Astrocyte (in vitro differentiated cells and primary cell): Measurements from ENCODE around the gene CHD9NB. TPM values are rescaled to one million over a fixed set of nuclear protein-coding genes. Genes with fewer than 3 reads are reported as not detected.

Experiments
- DNase-seq: peaks from one replicate; pipeline ENCODE4 v3.0.0-alpha.2; 2010; ENCODE audit warnings: low read depth
- FAIRE-seq: peaks from 2 replicates; lab custom pipeline; 2011; peaks lifted over from hg19 to GRCh38; lab: Jason Lieb, UNC
- H2AFZ ChIP-seq: 2 replicates; pipeline ENCODE4 v1.6.0; 2012; ENCODE audit warnings: low read depth, low read length, inconsistent platforms
- H3K27ac ChIP-seq: 2 replicates; pipeline ENCODE4 v1.5.1; 2011; ENCODE audit warnings: low read depth, low read length, inconsistent platforms
- H3K27me3 ChIP-seq: 2 replicates; pipeline ENCODE4 v1.6.0; 2011; ENCODE audit warnings: low read length, inconsistent platforms; ENCODE audit not compliant: insufficient read depth
- H3K36me3 ChIP-seq: 2 replicates; pipeline ENCODE4 v1.5.1; 2011; ENCODE audit warnings: low read length, inconsistent platforms; ENCODE audit not compliant: insufficient read depth
- H3K4me1 ChIP-seq: 2 replicates; pipeline ENCODE4 v1.5.1; 2011; ENCODE audit warnings: low read length, inconsistent platforms; ENCODE audit not compliant: insufficient read depth
- H3K4me2 ChIP-seq: 2 replicates; pipeline ENCODE4 v1.6.0; 2012; ENCODE audit warnings: low read length, inconsistent platforms
- H3K4me3 ChIP-seq: 2 replicates; pipeline ENCODE4 v1.5.1; 2011; ENCODE audit warnings: low read depth, mild to moderate bottlenecking, low read length, inconsistent platforms; ENCODE audit not compliant: insufficient read depth
- H3K79me2 ChIP-seq: 2 replicates; pipeline ENCODE4 v1.6.0; 2012; ENCODE audit warnings: mild to moderate bottlenecking, low read length, inconsistent platforms; ENCODE audit not compliant: insufficient read depth
- H3K9ac ChIP-seq: 2 replicates; pipeline ENCODE4 v1.6.0; 2012; ENCODE audit warnings: mild to moderate bottlenecking, low read length, inconsistent platforms
- H3K9me3 ChIP-seq: 2 replicates; pipeline ENCODE4 v1.5.1; 2012; ENCODE audit warnings: low read depth, mild to moderate bottlenecking, low read length, inconsistent platforms; ENCODE audit not compliant: insufficient read depth
- H4K20me1 ChIP-seq: 2 replicates; pipeline ENCODE4 v1.6.0; 2012; ENCODE audit warnings: low read length, inconsistent platforms; ENCODE audit not compliant: insufficient read depth
- H3K27ac Mint-ChIP-seq: one replicate; pipeline ENCODE4 v1.8.0; 2021; ENCODE audit warnings: mild to moderate bottlenecking, mixed read lengths; ENCODE audit not compliant: unreplicated experiment
- H3K27me3 Mint-ChIP-seq: one replicate; pipeline ENCODE4 v1.8.0; 2021; ENCODE audit warnings: low read depth, mixed read lengths; ENCODE audit not compliant: unreplicated experiment
- H3K36me3 Mint-ChIP-seq: one replicate; pipeline ENCODE4 v1.8.0; 2021; ENCODE audit warnings: low read depth, mixed read lengths; ENCODE audit not compliant: unreplicated experiment
- H3K4me1 Mint-ChIP-seq: one replicate; pipeline ENCODE4 v1.8.0; 2021; ENCODE audit warnings: low read depth, mixed read lengths; ENCODE audit not compliant: unreplicated experiment
- H3K4me3 Mint-ChIP-seq: one replicate; pipeline ENCODE4 v1.8.0; 2021; ENCODE audit warnings: mild to moderate bottlenecking, moderate library complexity, mixed read lengths; ENCODE audit not compliant: unreplicated experiment
- H3K9me3 Mint-ChIP-seq: one replicate; pipeline ENCODE4 v1.8.0; 2021; ENCODE audit warnings: mild to moderate bottlenecking, mixed read lengths; ENCODE audit not compliant: unreplicated experiment
- EZH2 ChIP-seq: IDR thresholded peaks from 2 replicates; pipeline ENCODE4 v1.6.1; 2012; ENCODE audit warnings: mild to moderate bottlenecking, low read length, inconsistent platforms; ENCODE audit not compliant: insufficient read depth
- total RNA-seq: library from RNA; stranded (reverse); gene quantifications from 2 replicates; pipeline ENCODE4 v1.2.1, GENCODE V29; 2021
- TF ChIP-seq, protein P1 (sequence below): IDR thresholded peaks from 2 replicates; pipeline ENCODE4 v1.5.1; 2011; ENCODE audit warnings: low read depth, mild to moderate bottlenecking, inconsistent platforms, low read length, moderate library complexity; ENCODE audit not compliant: insufficient read depth

Gene CHD9NB
- total RNA-seq, 1 donor from 2014 or later = 3.3 TPM

- Histone ChIP-seq H2AFZ (no peak overlapping the region), H3K36me3 (no peaks in the 10 kb centered on the region), H3K27me3 (no peaks in the 10 kb centered on the region), H3K27ac (no peak overlapping the region), H3K79me2 (peaks cover 27% of the 10 kb centered on the region), H3K4me1 (peaks cover 38% of the 10 kb centered on the region), H3K4me2 (no peak overlapping the region), H3K9ac (no peak overlapping the region), H3K9me3 (no peaks in the 10 kb centered on the region), H4K20me1 (no peaks in the 10 kb centered on the region), H3K4me3 (no peak overlapping the region)
- Mint-ChIP-seq H3K4me1 (peaks cover 54% of the 10 kb centered on the region), H3K36me3 (peaks cover 11% of the 10 kb centered on the region), H3K4me3 (no peak overlapping the region), H3K9me3 (no peaks in the 10 kb centered on the region), H3K27me3 (no peaks in the 10 kb centered on the region), H3K27ac (peak overlapping the region; percentile 21)
- no peak for FAIRE-seq
- no peak for DNase-seq
- no peak for TF ChIP-seq EZH2
- TF ChIP-seq, protein P1, sequence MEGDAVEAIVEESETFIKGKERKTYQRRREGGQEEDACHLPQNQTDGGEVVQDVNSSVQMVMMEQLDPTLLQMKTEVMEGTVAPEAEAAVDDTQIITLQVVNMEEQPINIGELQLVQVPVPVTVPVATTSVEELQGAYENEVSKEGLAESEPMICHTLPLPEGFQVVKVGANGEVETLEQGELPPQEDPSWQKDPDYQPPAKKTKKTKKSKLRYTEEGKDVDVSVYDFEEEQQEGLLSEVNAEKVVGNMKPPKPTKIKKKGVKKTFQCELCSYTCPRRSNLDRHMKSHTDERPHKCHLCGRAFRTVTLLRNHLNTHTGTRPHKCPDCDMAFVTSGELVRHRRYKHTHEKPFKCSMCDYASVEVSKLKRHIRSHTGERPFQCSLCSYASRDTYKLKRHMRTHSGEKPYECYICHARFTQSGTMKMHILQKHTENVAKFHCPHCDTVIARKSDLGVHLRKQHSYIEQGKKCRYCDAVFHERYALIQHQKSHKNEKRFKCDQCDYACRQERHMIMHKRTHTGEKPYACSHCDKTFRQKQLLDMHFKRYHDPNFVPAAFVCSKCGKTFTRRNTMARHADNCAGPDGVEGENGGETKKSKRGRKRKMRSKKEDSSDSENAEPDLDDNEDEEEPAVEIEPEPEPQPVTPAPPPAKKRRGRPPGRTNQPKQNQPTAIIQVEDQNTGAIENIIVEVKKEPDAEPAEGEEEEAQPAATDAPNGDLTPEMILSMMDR = no peak
These were observed 29.8 kb upstream of the CHD9NB start for GRCh38 chr16:53082509-53082908.

DNA sequence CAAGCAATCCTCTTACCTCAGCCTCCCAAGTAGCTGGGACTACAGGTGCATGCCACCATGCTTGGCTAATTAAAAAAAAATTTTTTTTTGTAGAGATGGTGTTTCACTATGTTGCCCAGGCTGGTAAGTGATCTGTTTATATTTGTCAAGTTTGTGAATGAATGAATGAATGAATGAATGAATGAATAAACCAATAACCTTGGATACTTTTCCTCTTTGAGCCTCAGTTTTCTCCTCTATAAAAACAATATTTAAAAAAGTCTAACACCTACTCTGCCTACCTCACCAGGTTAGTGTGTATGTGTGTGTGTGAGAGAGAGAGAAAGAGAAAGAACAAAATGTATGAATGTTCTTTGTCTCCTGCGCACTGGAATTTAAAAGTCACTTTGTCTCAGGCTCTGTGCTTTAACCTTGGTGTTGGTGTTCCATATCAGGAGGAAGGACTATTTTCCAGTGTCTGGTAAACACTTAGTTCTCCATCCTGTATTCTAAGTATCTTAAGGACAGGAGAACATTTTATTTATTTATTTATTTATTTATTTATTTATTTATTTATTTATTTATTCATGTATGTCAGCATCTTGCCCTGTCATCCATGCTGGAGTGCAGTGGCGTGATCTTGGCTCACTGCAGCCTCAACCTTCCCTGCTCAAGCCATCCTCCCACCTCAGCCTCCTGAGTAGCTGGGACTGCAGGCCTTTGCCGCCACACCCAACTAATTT lies 29.1 kb upstream of the CHD9NB start:
- no peak overlapping the region for H3K9ac ChIP-seq

More for the DNA sequence above, 29.1 kb upstream of the CHD9NB start:
- Histone ChIP-seq H3K79me2 (peaks cover 28% of the 10 kb centered on the region), H3K36me3 (no peaks in the 10 kb centered on the region), H2AFZ (no peak overlapping the region), H3K4me2 (no peak overlapping the region), H4K20me1 (no peaks in the 10 kb centered on the region), H3K9me3 (no peaks in the 10 kb centered on the region), H3K27ac (no peak overlapping the region), H3K27me3 (no peaks in the 10 kb centered on the region), H3K4me1 (peaks cover 33% of the 10 kb centered on the region), H3K4me3 (no peak overlapping the region)
- H3K4me1 Mint-ChIP-seq = peaks cover 47% of the 10 kb centered on the region
- DNase-seq (no peak), FAIRE-seq (no peak)
- H3K27ac Mint-ChIP-seq = peak overlapping the region; percentile 80
- TF ChIP-seq EZH2 = no peak
- TF ChIP-seq, protein P1 = no peak
- H3K4me3 Mint-ChIP-seq = no peak overlapping the region
- H3K36me3 Mint-ChIP-seq = peaks cover 10% of the 10 kb centered on the region
- H3K27me3 Mint-ChIP-seq = no peaks in the 10 kb centered on the region
- no peaks in the 10 kb centered on the region for H3K9me3 Mint-ChIP-seq
